ENCODE data around the gene LIPC.

Gene LIPC

DNA sequence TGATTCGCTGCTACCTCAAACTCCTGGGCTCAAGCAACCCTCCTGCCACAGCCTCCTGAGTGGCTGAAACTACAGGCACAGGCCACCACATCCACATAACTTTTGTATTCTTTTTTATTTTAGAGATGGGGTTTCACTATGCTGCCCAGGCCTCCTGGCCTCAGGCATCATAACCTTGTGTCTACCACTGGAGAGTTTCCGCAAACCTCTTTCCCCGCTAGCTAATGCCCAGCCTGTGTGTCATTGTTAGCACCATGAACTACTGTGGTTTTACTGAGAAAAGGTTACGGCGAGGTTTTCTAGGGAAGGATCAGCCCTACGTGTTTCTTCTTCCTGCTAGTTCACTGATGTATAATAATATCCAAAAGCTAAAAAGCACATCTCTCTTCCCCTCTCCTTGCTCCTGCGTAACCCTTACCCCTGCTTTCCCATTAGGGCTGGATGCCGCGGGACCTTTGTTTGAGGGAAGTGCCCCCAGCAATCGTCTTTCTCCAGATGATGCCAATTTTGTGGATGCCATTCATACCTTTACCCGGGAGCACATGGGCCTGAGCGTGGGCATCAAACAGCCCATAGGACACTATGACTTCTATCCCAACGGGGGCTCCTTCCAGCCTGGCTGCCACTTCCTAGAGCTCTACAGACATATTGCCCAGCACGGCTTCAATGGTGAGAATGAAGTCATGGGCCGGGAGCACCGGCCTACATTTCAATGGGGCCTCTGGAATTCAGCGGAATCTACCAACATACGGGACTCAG, 113.7 kb downstream of the LIPC start:
- no peak for DNase-seq (ENCODE audit: low read depth)
- TF ChIP-seq MYC (IDR thresholded peaks at IDR 0.05; ENCODE audit: low read depth, low read length) (no peak), POLR2A (IDR thresholded peaks at IDR 0.05; ENCODE audit: extremely low read depth, insufficient read length) (no peak)
- TF ChIP-seq, protein P1, sequence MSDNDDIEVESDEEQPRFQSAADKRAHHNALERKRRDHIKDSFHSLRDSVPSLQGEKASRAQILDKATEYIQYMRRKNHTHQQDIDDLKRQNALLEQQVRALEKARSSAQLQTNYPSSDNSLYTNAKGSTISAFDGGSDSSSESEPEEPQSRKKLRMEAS (IDR thresholded peaks at IDR 0.05; ENCODE audit: low read depth, low read length) = no peak
- TF ChIP-seq, protein P2, sequence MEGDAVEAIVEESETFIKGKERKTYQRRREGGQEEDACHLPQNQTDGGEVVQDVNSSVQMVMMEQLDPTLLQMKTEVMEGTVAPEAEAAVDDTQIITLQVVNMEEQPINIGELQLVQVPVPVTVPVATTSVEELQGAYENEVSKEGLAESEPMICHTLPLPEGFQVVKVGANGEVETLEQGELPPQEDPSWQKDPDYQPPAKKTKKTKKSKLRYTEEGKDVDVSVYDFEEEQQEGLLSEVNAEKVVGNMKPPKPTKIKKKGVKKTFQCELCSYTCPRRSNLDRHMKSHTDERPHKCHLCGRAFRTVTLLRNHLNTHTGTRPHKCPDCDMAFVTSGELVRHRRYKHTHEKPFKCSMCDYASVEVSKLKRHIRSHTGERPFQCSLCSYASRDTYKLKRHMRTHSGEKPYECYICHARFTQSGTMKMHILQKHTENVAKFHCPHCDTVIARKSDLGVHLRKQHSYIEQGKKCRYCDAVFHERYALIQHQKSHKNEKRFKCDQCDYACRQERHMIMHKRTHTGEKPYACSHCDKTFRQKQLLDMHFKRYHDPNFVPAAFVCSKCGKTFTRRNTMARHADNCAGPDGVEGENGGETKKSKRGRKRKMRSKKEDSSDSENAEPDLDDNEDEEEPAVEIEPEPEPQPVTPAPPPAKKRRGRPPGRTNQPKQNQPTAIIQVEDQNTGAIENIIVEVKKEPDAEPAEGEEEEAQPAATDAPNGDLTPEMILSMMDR (IDR thresholded peaks at IDR 0.05; ENCODE audit: low read depth, low read length) = no peak
- no peak overlapping the region for H3K4me3 ChIP-seq (ENCODE audit: low read depth, low read length)

DNA sequence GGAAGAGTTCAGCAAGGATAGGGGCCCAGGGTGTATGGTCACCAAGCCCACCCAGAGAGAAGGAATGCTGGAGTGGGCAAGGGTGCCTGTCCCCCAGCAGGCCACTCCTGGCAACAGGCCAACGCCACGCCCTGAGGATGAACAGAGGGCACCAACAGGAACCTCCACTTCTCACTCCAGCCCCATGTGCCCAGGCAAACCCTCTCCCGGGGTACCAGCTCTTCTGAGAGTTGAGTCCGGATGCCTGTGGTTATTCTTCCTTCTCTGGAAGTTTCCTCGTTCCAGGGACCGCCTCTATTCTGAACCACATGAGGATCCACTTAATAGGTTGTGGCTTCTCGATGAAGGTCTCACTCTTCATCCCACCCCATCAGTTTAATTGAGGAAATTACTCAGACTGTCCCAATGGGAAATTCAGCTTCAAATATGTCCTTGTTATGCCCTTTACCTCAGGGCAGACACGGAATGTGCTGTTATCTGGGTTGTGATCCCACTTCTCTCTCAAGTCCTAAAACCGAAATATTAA, 114.3 kb downstream of the LIPC start:
- DNase-seq (ENCODE audit: low read depth) = no peak
- TF ChIP-seq, protein P2 (IDR thresholded peaks at IDR 0.05; ENCODE audit: low read depth, low read length) = no peak
- TF ChIP-seq POLR2A (IDR thresholded peaks at IDR 0.05; ENCODE audit: extremely low read depth, insufficient read length) (no peak), MYC (IDR thresholded peaks at IDR 0.05; ENCODE audit: low read depth, low read length) (no peak)
- TF ChIP-seq, protein P1 (IDR thresholded peaks at IDR 0.05; ENCODE audit: low read depth, low read length) = no peak

DNA sequence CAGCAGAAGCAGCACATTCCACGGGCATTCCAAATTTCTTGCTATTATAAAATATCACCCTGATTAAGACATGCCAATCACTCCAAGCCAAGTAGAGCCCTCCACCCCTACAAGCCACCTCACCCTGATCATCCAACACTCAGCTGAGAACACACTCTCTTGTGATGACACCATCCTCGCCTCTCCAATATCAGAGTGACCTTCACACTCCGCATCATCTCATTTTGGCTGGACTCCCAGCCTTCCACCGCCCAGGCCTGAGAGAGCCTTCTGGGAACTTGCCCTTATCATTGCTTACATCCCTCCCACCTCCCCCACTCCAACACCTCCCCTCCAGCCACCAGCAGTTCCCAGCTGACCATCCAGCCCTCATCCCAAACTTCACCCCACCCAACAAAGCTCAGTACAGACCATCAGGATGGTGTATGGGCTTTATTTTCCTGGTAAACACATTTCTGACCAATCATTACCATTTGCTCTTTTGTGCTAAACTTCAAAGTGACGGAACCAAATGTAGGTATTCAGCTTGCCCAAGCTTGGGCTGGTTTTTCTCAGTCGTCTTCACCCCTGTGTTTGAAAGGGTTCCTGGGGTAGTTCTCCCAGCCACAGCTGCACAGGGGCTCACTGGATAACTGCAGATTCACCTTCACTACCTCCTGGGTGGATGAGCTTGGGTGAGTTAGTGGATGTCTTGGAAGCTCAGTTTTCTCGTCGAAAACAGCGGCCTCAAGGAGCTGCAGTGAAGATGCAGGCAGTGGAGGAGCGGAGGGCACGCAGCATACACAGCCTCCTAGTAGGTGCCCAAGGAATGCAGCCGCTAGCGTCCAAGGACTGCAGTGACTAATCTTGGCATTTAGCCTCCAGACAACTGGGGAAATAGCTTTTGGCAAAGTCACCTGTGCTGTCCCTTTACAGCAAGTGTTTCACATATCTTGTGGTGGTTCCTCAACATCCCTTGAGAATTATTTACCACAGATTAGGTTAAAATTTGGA, 115.1 kb downstream of the LIPC start:
- no peak for DNase-seq (ENCODE audit: low read depth)
- TF ChIP-seq, protein P2 (IDR thresholded peaks at IDR 0.05; ENCODE audit: low read depth, low read length) = no peak
- no peak for TF ChIP-seq MYC (IDR thresholded peaks at IDR 0.05; ENCODE audit: low read depth, low read length)
- no peak overlapping the region for H3K4me3 ChIP-seq (ENCODE audit: low read depth, low read length)

More for the DNA sequence above, 114.3 kb downstream of the LIPC start:
- no peak overlapping the region for H3K4me3 ChIP-seq (ENCODE audit: low read depth, low read length)

DNA sequence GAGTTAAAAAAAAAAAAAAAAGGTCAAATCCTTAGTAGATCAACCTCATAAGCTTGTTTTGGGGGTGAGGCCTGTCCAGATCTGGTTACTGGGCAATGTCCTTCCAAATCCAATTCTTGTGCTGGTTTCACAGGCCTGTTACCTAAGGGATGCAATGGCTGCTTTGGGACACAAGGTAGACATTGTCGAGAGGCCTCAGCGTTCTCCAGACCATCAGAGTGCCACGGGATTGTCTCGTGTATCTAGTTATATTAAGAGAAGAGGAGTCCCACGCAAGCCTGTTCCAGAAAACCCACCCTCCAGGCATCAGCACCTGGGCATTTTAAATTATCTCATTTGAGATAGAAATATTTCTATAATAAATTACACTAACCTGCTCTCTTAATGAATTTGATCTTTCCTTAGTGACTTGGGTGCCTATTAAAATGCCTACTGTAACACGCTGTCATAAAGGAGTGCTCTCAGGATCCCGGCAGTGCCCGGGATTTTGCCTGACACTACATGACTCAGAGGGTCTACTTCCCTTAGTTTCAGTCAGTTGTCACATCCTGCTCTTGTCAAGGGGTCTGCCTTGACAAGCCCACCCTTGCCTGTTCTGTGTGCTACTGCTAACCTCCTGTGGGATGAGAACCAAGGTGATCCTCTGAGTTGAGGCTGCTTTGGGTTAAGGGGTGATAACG, 116.0 kb downstream of the LIPC start:
- no peak for DNase-seq (ENCODE audit: low read depth)
- TF ChIP-seq, protein P1 (IDR thresholded peaks at IDR 0.05; ENCODE audit: low read depth, low read length) = no peak
- TF ChIP-seq POLR2A (IDR thresholded peaks at IDR 0.05; ENCODE audit: extremely low read depth, insufficient read length) (no peak), MYC (IDR thresholded peaks at IDR 0.05; ENCODE audit: low read depth, low read length) (no peak)
- TF ChIP-seq, protein P2 (IDR thresholded peaks at IDR 0.05; ENCODE audit: low read depth, low read length) = no peak

DNA sequence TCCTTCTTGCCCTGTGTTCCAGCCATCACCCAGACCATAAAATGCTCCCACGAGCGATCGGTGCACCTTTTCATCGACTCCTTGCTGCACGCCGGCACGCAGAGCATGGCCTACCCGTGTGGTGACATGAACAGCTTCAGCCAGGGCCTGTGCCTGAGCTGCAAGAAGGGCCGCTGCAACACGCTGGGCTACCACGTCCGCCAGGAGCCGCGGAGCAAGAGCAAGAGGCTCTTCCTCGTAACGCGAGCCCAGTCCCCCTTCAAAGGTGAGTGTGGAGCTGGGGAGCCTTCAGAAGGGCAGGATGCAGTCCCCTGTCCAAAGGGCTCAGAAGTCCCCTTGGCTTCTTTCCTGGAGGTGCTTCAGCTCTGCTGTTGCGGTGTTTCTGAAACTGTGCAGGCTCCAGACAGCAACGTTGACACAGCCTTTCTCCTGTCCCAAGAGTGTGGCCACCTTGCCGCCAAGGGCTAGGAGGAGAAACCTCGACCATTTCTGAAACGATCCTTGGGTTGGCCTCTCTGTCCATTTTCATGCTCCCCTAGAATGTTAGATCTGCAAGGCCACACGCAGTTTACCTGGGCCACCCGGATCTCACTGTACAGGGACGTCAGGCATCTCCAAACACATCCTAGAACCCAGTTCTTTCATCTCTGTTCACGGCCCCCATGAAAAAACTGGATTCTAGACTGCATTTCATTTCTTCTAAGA, 116.7 kb downstream of the LIPC start:
- no peak overlapping the region for H3K4me3 ChIP-seq (ENCODE audit: low read depth, low read length)
- TF ChIP-seq POLR2A (IDR thresholded peaks at IDR 0.05; ENCODE audit: extremely low read depth, insufficient read length) (no peak), MYC (IDR thresholded peaks at IDR 0.05; ENCODE audit: low read depth, low read length) (no peak)
- TF ChIP-seq, protein P2 (IDR thresholded peaks at IDR 0.05; ENCODE audit: low read depth, low read length) = no peak
- TF ChIP-seq, protein P1 (IDR thresholded peaks at IDR 0.05; ENCODE audit: low read depth, low read length) = no peak
- no peak for DNase-seq (ENCODE audit: low read depth)

More for the DNA sequence above, 116.0 kb downstream of the LIPC start:
- no peak overlapping the region for H3K4me3 ChIP-seq (ENCODE audit: low read depth, low read length)
